GM12875 (cell line): ENCODE results near the gene OPA3.

ENCODE experiments used
- H3K4me3 ChIP-seq: one replicate; pipeline ENCODE4 v1.5.1; 2011; ENCODE audit warnings: low read depth, low read length, control low read depth
- TF ChIP-seq, protein P1 (sequence below): IDR thresholded peaks from 2 replicates; pipeline ENCODE4 v1.5.1; 2011; ENCODE audit warnings: low read depth, mild to moderate bottlenecking, control low read depth, inconsistent platforms, low read length, moderate library complexity, borderline replicate concordance; ENCODE audit not compliant: insufficient read depth

The OPA3 gene

DNA sequence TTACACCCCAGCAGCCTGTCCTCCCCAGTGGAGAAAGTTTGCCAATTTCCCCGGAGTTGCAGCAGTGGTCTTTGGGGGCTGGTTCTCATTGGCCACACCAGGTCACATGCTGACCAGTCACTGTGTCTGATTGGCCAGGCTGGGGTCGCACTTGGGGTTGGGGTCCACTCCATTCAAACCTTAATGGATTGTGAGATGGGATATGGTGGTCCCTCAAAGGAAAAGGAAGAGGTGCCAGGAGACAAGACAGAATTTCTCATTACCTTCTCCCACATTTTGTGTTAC, 82.9 kb downstream of the OPA3 start:
- TF ChIP-seq, protein P1, sequence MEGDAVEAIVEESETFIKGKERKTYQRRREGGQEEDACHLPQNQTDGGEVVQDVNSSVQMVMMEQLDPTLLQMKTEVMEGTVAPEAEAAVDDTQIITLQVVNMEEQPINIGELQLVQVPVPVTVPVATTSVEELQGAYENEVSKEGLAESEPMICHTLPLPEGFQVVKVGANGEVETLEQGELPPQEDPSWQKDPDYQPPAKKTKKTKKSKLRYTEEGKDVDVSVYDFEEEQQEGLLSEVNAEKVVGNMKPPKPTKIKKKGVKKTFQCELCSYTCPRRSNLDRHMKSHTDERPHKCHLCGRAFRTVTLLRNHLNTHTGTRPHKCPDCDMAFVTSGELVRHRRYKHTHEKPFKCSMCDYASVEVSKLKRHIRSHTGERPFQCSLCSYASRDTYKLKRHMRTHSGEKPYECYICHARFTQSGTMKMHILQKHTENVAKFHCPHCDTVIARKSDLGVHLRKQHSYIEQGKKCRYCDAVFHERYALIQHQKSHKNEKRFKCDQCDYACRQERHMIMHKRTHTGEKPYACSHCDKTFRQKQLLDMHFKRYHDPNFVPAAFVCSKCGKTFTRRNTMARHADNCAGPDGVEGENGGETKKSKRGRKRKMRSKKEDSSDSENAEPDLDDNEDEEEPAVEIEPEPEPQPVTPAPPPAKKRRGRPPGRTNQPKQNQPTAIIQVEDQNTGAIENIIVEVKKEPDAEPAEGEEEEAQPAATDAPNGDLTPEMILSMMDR = no peak

DNA sequence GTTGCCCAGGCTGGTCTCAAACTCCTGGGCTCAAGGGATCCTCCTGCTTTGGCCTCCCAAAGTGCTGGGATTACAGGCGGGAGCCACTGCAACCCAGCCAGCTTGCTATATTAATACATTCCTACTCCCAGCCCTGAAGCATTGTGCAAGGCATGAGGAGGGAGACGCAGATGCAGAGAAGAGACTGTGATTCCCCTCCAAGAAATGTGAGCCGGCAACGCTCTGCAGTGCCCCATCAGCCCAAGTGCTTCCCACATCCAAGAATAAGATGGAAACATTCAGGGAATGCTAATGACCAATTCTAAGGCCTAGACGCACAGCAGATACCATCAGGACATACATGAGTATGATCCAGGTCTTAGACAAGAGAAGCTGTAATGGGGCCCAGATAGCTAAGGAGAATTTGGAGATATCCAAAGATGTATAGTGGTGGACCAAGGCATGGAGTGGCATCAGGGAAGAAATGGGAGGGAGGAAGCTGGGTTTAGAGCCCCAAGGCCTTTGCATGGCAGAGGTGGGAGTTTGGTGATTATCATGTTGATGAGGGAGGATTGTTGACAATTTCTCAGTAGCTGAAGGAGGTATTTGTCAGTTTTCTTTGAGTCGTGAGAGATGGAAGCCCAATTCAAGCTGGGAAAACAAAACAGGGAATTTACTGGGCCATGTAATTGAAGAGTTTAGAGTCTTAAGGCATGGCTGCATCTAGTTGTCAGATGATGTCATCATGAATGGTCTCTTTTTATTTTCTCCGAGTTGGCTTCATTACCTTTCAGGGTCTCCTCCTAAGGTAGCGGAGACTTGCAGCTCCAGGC, 83.5 kb downstream of the OPA3 start:
- TF ChIP-seq, protein P1 = no peak
- H3K4me3 ChIP-seq = no peak overlapping the region

More for the DNA sequence above, 82.9 kb downstream of the OPA3 start:
- H3K4me3 ChIP-seq = no peak overlapping the region

DNA sequence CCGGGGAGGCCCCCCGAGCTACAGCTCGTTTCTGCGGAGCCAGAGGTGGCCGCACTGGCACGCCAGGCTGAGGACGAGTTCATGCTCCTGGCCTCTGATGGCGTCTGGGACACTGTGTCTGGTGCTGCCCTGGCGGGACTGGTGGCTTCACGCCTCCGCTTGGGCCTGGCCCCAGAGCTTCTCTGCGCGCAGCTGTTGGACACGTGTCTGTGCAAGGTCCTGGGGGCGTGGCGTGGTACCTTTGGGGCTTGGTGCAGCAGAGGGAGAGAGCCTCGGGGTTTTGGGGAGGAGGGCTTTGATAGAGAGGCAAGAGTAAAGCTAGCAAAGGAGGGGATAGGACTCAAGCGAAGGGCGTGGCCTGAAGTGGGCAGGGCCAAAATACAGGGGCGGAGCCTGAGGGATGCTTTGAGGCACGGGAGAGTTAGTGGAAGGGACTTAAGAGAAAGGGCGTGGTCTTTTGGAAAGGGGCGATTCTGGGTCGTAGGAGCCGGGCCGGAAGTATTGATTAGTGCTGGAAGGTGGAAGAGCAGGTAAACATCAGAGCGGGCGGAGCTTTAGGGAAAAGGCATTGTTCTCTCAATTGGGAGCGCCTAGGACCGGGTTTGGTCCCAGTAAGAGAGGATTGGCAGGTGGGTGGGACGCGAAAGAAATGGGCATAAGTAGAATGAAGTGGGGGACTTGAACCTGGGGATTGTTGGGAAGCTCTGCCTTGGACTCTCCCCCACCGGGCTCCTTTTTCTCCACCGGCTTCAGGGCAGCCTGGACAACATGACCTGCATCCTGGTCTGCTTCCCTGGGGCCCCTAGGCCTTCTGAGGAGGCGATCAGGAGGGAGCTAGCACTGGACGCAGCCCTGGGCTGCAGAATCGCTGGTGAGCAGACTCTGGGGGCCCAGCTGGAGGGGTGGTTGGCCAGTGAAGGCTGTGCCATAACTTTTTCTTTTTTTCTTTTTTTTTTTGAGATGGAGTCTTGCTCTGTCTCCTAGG, 85.1 kb downstream of the OPA3 start:
- TF ChIP-seq, protein P1 = no peak
- peak overlapping the region; percentile 31 for H3K4me3 ChIP-seq

DNA sequence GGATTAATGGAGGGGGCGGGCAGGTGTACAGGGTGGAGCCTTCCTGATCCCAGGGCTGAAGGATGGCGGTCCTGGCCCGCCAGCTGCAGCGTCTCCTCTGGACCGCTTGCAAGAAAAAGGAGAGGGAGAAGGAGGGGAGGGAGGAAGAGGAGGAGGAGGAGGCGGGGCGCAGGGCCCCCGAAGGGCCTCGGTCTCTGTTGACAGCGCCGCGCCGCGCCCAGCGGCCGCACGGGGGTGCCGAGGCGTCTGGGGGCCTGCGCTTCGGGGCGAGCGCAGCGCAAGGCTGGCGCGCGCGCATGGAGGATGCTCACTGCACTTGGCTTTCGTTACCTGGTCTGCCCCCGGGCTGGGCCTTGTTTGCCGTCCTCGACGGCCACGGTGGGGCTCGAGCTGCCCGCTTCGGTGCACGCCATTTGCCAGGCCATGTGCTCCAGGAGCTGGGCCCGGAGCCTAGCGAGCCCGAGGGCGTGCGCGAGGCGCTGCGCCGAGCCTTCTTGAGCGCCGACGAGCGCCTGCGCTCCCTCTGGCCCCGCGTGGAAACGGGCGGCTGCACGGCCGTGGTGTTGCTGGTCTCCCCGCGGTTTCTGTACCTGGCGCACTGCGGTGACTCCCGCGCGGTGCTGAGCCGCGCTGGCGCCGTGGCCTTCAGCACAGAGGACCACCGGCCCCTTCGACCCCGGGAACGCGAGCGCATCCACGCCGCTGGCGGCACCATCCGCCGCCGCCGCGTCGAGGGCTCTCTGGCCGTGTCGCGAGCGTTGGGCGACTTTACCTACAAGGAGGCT, 86.0 kb downstream of the OPA3 start, which contains the start of gene PPM1N:
TSS of gene PPM1N (plus strand) at position 33 of the 785 bp plus-strand sequence. CDS start at position 63, 30 bp downstream.
- TF ChIP-seq, protein P1 = peak; percentile 62
- peak within 1 kb of the TSS; percentile 36 for H3K4me3 ChIP-seq

DNA sequence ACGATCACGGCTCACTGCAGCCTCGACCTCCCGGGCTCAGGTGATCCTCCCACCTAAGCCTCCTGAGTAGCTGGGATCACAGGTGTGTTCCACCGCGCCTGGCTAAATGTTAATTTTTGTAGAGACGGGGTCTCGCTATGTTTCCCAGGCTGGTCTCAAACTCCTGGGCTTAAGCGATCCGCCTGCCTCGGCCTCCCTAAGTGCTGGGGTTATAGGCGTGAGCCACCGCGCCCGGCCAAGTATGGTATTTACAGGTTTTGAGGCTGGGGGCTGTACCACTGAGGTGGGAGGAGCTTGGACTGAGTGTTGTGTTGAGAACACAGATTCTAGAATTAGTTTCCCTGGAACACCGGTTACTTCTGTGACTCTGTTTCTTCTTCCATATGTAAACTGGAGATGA, 86.8 kb downstream of the OPA3 start:
- no peak overlapping the region for H3K4me3 ChIP-seq
- TF ChIP-seq, protein P1 = no peak

DNA sequence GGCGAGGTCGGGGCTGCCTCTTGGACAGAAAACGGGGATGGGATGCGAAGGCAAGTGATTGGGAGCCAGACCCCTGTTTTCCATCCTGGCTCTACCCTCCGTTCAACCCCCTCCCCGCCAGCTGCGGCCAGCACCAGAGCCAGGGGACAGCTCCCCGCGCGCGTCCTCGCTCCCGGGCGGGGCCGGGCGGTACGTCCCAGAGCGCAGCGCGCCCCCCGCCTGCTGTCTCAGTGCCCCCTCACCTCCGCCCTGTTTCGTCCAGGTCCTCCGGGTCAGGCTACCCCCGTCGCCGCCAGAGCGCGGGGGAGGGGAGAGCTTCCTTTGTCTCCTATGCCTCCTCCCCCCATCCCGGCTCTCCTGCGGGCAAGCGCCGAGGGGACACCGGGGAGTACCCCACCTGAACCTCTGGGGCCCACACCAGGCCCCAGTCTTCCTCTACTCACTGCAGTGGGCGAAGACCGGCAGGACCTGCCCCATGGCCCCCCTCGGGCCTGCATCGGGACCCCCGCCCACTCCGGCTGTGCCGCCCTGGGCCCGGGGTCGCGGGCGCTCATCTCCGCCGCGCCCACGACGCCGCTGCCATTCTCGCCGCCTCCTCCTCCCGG, 88.2 kb downstream of the OPA3 start:
- TF ChIP-seq, protein P1 = no peak
- peak overlapping the region; percentile 53 for H3K4me3 ChIP-seq
